OCI-LY3 (cell line): ENCODE results near the gene RNF217.

Experiments used
- EZH2phosphoT487 ChIP-seq: fragments of 200-600 bp; shearing (Covaris generic); IDR thresholded peaks from 2 replicates; pipeline ENCODE4 v1.6.1; 2018; ENCODE audit warnings: antibody characterized with exemption, mixed run types, low read depth
- TF ChIP-seq, protein P1 (sequence below): fragments of 200-600, 300-600 bp; sonication (generic); IDR thresholded peaks from 2 replicates; pipeline ENCODE4 v1.5.1; 2014; ENCODE audit warnings: antibody characterized with exemption, low read length, low read depth

DNA sequence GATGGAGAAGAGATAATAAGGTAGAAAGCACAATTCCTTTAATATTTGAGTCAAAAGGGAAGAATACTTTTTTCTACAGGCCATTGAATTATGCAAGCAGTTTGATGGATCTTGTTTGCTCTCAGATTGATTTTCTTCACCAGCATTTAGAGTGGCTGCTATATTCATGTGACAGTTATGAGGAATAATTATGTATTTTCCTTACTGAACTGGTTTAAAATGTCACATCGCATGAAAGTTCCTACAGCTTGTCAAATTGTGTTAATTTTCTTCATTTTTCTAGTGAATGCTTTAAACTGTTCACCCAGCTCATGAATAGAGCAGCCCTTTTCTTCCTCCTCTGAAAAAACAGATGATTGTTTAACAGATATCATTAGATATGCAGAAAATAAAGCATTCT lies 153.9 kb downstream of the RNF217 start:
- TF ChIP-seq, protein P1, sequence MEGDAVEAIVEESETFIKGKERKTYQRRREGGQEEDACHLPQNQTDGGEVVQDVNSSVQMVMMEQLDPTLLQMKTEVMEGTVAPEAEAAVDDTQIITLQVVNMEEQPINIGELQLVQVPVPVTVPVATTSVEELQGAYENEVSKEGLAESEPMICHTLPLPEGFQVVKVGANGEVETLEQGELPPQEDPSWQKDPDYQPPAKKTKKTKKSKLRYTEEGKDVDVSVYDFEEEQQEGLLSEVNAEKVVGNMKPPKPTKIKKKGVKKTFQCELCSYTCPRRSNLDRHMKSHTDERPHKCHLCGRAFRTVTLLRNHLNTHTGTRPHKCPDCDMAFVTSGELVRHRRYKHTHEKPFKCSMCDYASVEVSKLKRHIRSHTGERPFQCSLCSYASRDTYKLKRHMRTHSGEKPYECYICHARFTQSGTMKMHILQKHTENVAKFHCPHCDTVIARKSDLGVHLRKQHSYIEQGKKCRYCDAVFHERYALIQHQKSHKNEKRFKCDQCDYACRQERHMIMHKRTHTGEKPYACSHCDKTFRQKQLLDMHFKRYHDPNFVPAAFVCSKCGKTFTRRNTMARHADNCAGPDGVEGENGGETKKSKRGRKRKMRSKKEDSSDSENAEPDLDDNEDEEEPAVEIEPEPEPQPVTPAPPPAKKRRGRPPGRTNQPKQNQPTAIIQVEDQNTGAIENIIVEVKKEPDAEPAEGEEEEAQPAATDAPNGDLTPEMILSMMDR = no peak
- no peak for TF ChIP-seq EZH2phosphoT487
